K562 (cell line): ENCODE measurements around the gene CACNA2D2. TPM values are rescaled to one million over a fixed set of nuclear protein-coding genes. Genes with fewer than 3 reads are reported as not detected.

ENCODE experiments used
- ATAC-seq: fragments of 200-7000 bp; cut with Tn5 transposase; 3 replicates; pipeline ENCODE4 v1.9.1; 2020; ENCODE audit warnings: moderate library complexity
- BruUV-seq: library from RNA; stranded (reverse); fragments of 400-500 nt; replicated peaks from 2 replicates; lab custom pipeline; 2021; lab: Mats Ljungman, UMichigan
- CTCF ChIA-PET: fragments of 300-600 bp; formaldehyde crosslinking; extraction: SDS; loops from one replicate; lab custom pipeline; 2021; ENCODE audit warnings: low intra/inter-chr PET ratio; lab: Yijun Ruan, JAX
- POLR2A ChIA-PET: fragments of 300-600, 350-650 bp; sonication (Branson Sonifier 250); formaldehyde crosslinking; extraction: SDS; loops from one replicate; lab custom pipeline; 2021; ENCODE audit warnings: antibody characterized with exemption, inconsistent platforms; lab: Yijun Ruan, JAX
- DNase-seq, 4 experiments: peaks; one replicate each; pipeline versions ENCODE4 v3.0.0 to v3.0.0-alpha.2; 2011 to 2018; ENCODE audit warnings: low spot score in 3 of 4, mixed read lengths in 3 of 4; ENCODE audit errors: extremely low read depth in 1 of 4
- FAIRE-seq: peaks from 2 replicates; lab custom pipeline; 2011; peaks lifted over from hg19 to GRCh38; lab: Jason Lieb, UNC
- H2AFZ ChIP-seq: 2 replicates; pipeline ENCODE4 v1.6.0; 2011; ENCODE audit warnings: low read depth, low read length, control low read depth, inconsistent platforms
- H3K27ac ChIP-seq: fragments of 200-600 bp; 3 replicates; pipeline ENCODE4 v1.8.0; 2011; ENCODE audit warnings: low read depth, mild to moderate bottlenecking, control low read depth, inconsistent platforms, low read length, moderate library complexity, mixed read lengths; ENCODE audit errors: extremely low read depth
- H3K27me3 ChIP-seq, 2 experiments: fragments of 300-600 bp in 1 of 2; 2 replicates in 1 of 2; 3 replicates in 1 of 2; pipeline versions ENCODE4 v1.6.0 to v1.8.0; 2011; ENCODE audit warnings: inconsistent platforms in 2 of 2, low read length in 2 of 2, mild to moderate bottlenecking in 1 of 2, mixed read lengths in 1 of 2, moderate library complexity in 1 of 2; ENCODE audit not compliant: control insufficient read depth in 2 of 2, insufficient read depth in 2 of 2
- H3K36me3 ChIP-seq: fragments of 300-600 bp; 3 replicates; pipeline ENCODE4 v1.8.0; 2011; ENCODE audit warnings: mild to moderate bottlenecking, low read length, inconsistent platforms; ENCODE audit not compliant: control insufficient read depth, insufficient read depth
- H3K4me1 ChIP-seq, 2 experiments: fragments of 200-600 bp in 1 of 2; replicated peaks in 1 of 2; 2 replicates in 1 of 2; 3 replicates in 1 of 2; pipeline versions ENCODE4 v1.5.1 to v1.8.0; 2011; ENCODE audit warnings: inconsistent platforms in 2 of 2, low read length in 2 of 2, mild to moderate bottlenecking in 1 of 2, mixed read lengths in 1 of 2, moderate library complexity in 1 of 2; ENCODE audit not compliant: control insufficient read depth in 2 of 2, insufficient read depth in 2 of 2
- H3K4me2 ChIP-seq: 2 replicates; pipeline ENCODE4 v1.6.1; 2011; ENCODE audit warnings: low read length, control low read depth, inconsistent platforms, mixed read lengths; ENCODE audit not compliant: insufficient read depth
- H3K4me3 ChIP-seq: fragments of 200-600 bp; sonication (generic), shearing (Covaris generic); 2 replicates; pipeline ENCODE4 v1.5.1; 2016; ENCODE audit warnings: control low read depth, inconsistent platforms
- H3K79me2 ChIP-seq: fragments of 200-600 bp; 3 replicates; pipeline ENCODE4 v1.8.0; 2011; ENCODE audit warnings: low read length, inconsistent platforms; ENCODE audit not compliant: control insufficient read depth, insufficient read depth
- H3K9ac ChIP-seq, 2 experiments: 2 replicates each; pipeline versions ENCODE4 v1.6.0 to v1.6.1; 2011; ENCODE audit warnings: low read depth in 2 of 2, low read length in 2 of 2, control low read depth in 1 of 2, inconsistent platforms in 1 of 2, mild to moderate bottlenecking in 1 of 2, mixed read lengths in 1 of 2; ENCODE audit not compliant: insufficient read depth in 1 of 2
- H3K9me1 ChIP-seq: one replicate; pipeline ENCODE4 v1.6.0; 2011; ENCODE audit warnings: inconsistent platforms, mild to moderate bottlenecking, low read length, moderate library complexity; ENCODE audit not compliant: control insufficient read depth, insufficient read depth
- H3K9me3 ChIP-seq: replicated peaks from 2 replicates; pipeline ENCODE4 v1.5.1; 2011; ENCODE audit warnings: low read depth, low read length, inconsistent platforms; ENCODE audit not compliant: control insufficient read depth, insufficient read depth
- H4K20me1 ChIP-seq: replicated peaks from 2 replicates; pipeline ENCODE4 v1.6.1; 2011; ENCODE audit warnings: low read length, inconsistent platforms, mixed read lengths; ENCODE audit not compliant: control insufficient read depth, insufficient read depth
- CBFA2T3 ChIP-seq: fragments of 450-650 bp; IDR thresholded peaks from 2 replicates; pipeline ENCODE4 v1.6.1; 2017
- ELF2 ChIP-seq: fragments of 250-450 bp; sonication (Bioruptor Pico); IDR thresholded peaks from 2 replicates; pipeline ENCODE4 v1.5.0; 2021; ENCODE audit warnings: mild to moderate bottlenecking
- MEF2A ChIP-seq: IDR thresholded peaks from 2 replicates; pipeline ENCODE4 v1.6.1; 2011; ENCODE audit warnings: low read depth, mild to moderate bottlenecking, low read length, moderate library complexity; ENCODE audit not compliant: control insufficient read depth
- NRF1 ChIP-seq, 2 experiments: fragments of 450-650 bp; IDR thresholded peaks in 1 of 2; conservative IDR thresholded peaks in 1 of 2; 2 replicates each; pipeline ENCODE4 v1.6.1; 2014; ENCODE audit warnings: mild to moderate bottlenecking in 2 of 2
- POLR2G ChIP-seq: fragments of 200-400 bp; formaldehyde crosslinking; IDR thresholded peaks from 2 replicates; pipeline ENCODE4 v1.6.1; 2017; ENCODE audit warnings: low read depth, mild to moderate bottlenecking, antibody characterized with exemption, low read length, moderate library complexity
- TARDBP ChIP-seq: fragments of 450-650 bp; IDR thresholded peaks from 2 replicates; pipeline ENCODE4 v1.6.1; 2016
- VEZF1 ChIP-seq: fragments of 200-800 bp; sonication (Bioruptor generic); IDR thresholded peaks from 2 replicates; pipeline ENCODE4 v1.6.1; 2017; ENCODE audit warnings: missing genetic modification characterization, missing compliant biosample characterization
- ZNF121 ChIP-seq: sonication (generic); formaldehyde crosslinking; conservative IDR thresholded peaks from 2 replicates; pipeline ENCODE4 v1.8.0; 2022; ENCODE audit warnings: missing genetic modification reagents
- ZNF224 ChIP-seq: sonication (generic); formaldehyde crosslinking; IDR thresholded peaks from 2 replicates; pipeline ENCODE4 v1.8.0; 2022; ENCODE audit warnings: mild to moderate bottlenecking, missing genetic modification reagents
- ZNF282 ChIP-seq: sonication (generic); formaldehyde crosslinking; IDR thresholded peaks from 2 replicates; pipeline ENCODE4 v1.8.1; 2023; ENCODE audit warnings: missing genetic modification reagents
- WGBS: fragments of 100-300 bp; shearing (Covaris generic); methylation state at CpG from one replicate; pipeline ENCODE4 v1.1.6; 2016; ENCODE audit warnings: low coverage, mixed read lengths; ENCODE audit not compliant: insufficient coverage; ENCODE audit errors: missing lambda C conversion rate; 5-methylcytosine and 5-hydroxymethylcytosine counted together
- in situ Hi-C: fragments of 300-500 bp; cut with MboI; formaldehyde crosslinking; loops from 4 replicates; pipeline ENCODE4 v1.15.0; 2018; ENCODE audit warnings: inconsistent platforms, mixed read lengths
- intact Hi-C: fragments of 100-400 bp; cut with micrococcal nuclease; formaldehyde crosslinking; loops from 2 replicates; pipeline ENCODE4 v1.14.2; 2022
- polyA plus RNA-seq, 8 experiments: library from polyadenylated mRNA; depleted of rRNA in 4 of 8; stranded (reverse) in 5 of 8; unstranded in 3 of 8; fragments of >200 nt; fragmentation: Nextera tagmentation in 2 of 8; fragmentation: Illumina TruSeq in 1 of 8; extraction: Ambion mirVana in 2 of 8; extraction: Trizol in 1 of 8; gene quantifications; 2 replicates each; pipeline versions ENCODE4 v1.2.1 to v1.2.3, GENCODE V29; 2011 to 2014; ENCODE audit warnings: inconsistent platforms in 1 of 8, missing spikeins in 1 of 8
- total RNA-seq, 7 experiments: library from RNA; depleted of rRNA in 6 of 7; stranded (reverse); fragments of >200 nt in 6 of 7; fragmentation: Illumina TruSeq in 2 of 7; extraction: Trizol in 2 of 7; gene quantifications; 2 replicates each; pipeline versions ENCODE4 v1.2.1 to v1.2.3, GENCODE V29; 2011 to 2021; ENCODE audit warnings: low replicate concordance in 1 of 7
- TF ChIP-seq, protein P1 (sequence below): IDR thresholded peaks from 2 replicates; pipeline ENCODE4 v1.6.1; 2016; ENCODE audit warnings: missing genetic modification characterization, missing compliant biosample characterization

The CACNA2D2 gene
- total and polyA plus RNA-seq, 9 of the 15 experiments (the other 6 are each of a cell fraction or from before 2014, with no cell fraction given), result 0.11 to 0.58 (median 0.36) TPM; not detected in 2

GRCh38 chr3:50388016-50388719 is 115.3 kb downstream of the CACNA2D2 start (continued):
- TF ChIP-seq NRF1 (conservative IDR thresholded peaks at IDR 0.05 in 1 of 2, IDR thresholded peaks at IDR 0.05 in 1 of 2), result 0 out of 4 replicates have a peak, but pooled peaks of 1 of the 2 experiments have one; percentile 8

- CTCF ChIA-PET, result no interaction called here
These were observed 117.7 kb downstream of the CACNA2D2 start for GRCh38 chr3:50385754-50386153.

DNA sequence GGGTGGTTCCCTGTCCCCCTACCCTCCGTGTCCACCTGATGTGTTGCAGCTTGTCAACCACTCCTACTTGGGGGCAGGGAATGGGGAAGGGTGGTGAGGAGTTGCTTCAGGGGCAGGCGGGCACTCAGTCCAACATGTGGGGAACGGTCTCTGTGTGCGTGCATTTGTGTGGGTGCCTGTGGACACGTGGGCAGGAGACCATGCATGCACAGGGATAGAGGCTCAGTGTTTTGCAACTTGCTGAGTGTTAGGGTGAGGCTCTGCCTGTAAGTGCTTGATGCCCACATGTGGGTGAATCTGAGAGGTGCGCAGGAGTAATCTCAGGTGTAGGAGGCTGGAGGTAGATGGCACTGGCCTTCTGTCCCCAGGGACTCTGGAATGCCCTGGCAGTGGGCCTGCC is 119.7 kb downstream of the CACNA2D2 start:
- no peaks in the 10 kb centered on the region for H4K20me1 ChIP-seq
- no peaks in the 10 kb centered on the region for H3K36me3 ChIP-seq
- no peak overlapping the region for H3K9ac ChIP-seq
- no TSS peak for BruUV-seq
- H3K27me3 ChIP-seq, result peaks cover 0 to 52% of the 10 kb centered on the region in 2 experiments; a peak in 4 of 5 replicates
- H3K4me1 ChIP-seq, result peaks cover 0 to 34% of the 10 kb centered on the region in 2 experiments; a peak in 3 of 5 replicates
- TF ChIP-seq ZNF121 (CRISPR knock-in tag) (no peak), ZNF282 (CRISPR knock-in tag) (no peak), MEF2A (no peak), TARDBP (no peak), VEZF1 (CRISPR knock-in tag) (no peak), POLR2G (no peak), ZNF224 (CRISPR knock-in tag) (no peak)
- TF ChIP-seq, protein P1, sequence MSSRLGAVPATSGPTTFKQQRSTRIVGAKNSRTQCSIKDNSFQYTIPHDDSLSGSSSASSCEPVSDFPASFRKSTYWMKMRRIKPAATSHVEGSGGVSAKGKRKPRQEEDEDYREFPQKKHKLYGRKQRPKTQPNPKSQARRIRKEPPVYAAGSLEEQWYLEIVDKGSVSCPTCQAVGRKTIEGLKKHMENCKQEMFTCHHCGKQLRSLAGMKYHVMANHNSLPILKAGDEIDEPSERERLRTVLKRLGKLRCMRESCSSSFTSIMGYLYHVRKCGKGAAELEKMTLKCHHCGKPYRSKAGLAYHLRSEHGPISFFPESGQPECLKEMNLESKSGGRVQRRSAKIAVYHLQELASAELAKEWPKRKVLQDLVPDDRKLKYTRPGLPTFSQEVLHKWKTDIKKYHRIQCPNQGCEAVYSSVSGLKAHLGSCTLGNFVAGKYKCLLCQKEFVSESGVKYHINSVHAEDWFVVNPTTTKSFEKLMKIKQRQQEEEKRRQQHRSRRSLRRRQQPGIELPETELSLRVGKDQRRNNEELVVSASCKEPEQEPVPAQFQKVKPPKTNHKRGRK (tag), result no peak
- intact Hi-C loops (no loop called here), in situ Hi-C loops (no loop called here)
- H3K79me2 ChIP-seq, result no peaks in the 10 kb centered on the region
- no peak overlapping the region for H3K4me2 ChIP-seq
- H3K9me1 ChIP-seq, result no peaks in the 10 kb centered on the region
- H3K4me3 ChIP-seq, result no peak overlapping the region
- no peak overlapping the region for H2AFZ ChIP-seq
- no peak for DNase-seq
- H3K27ac ChIP-seq, result no peak overlapping the region
- WGBS, result 6% methylated on average over 6 of the region's 6 CpGs
- ATAC-seq, result no peak
- POLR2A ChIA-PET, result interaction anchor here (1.2 kb wide), 1 partner anchor 9 kb away, joined by 3 read pairs; no protein-coding TSS in a partner anchor
- FAIRE-seq, result no peak
- no peaks in the 10 kb centered on the region for H3K9me3 ChIP-seq
- CTCF ChIA-PET, result no interaction called here

More at GRCh38 chr3:50385754-50386153, 117.7 kb downstream of the CACNA2D2 start:
- Histone ChIP-seq H2AFZ (no peak overlapping the region), H3K4me3 (no peak overlapping the region), H3K36me3 (no peaks in the 10 kb centered on the region), H3K79me2 (no peaks in the 10 kb centered on the region), H3K9me1 (no peaks in the 10 kb centered on the region), H4K20me1 (no peaks in the 10 kb centered on the region), H3K27ac (no peak overlapping the region), H3K9me3 (no peaks in the 10 kb centered on the region), H3K27me3 (peaks cover 0 to 43% of the 10 kb centered on the region in 2 experiments; a peak in 4 of 5 replicates), H3K4me1 (peaks cover 4 to 33% of the 10 kb centered on the region in 2 experiments; a peak in 2 of 5 replicates), H3K4me2 (no peak overlapping the region), H3K9ac (peak overlapping the region in 1 of 2 experiments; percentile 76; a peak in 2 of 4 replicates)
- ATAC-seq, result no peak
- intact Hi-C loops (no loop called here), in situ Hi-C loops (no loop called here)
- WGBS, result 5% methylated on average over 12 of the region's 13 CpGs
- BruUV-seq, result no TSS peak
- TF ChIP-seq CBFA2T3, result peak; percentile 11; the same call in 1 of the 2 replicates
- TF ChIP-seq ELF2 (CRISPR knock-in tag), result no peak
- FAIRE-seq, result no peak
- DNase-seq, result no peak
- POLR2A ChIA-PET, result no interaction called here
